ENCODE data around the gene LHPP.

GRCh38 chr10:124598196-124598595, 136.6 kb downstream of the LHPP start:
- TF ChIP-seq CTCF (IDR thresholded peaks at IDR 0.05; ENCODE audit: insufficient read depth, low read length): no peak
- TF ChIP-seq REST (IDR thresholded peaks at IDR 0.05; ENCODE audit: insufficient replicate concordance, low read depth): no peak
- TF ChIP-seq GABPA (IDR thresholded peaks at IDR 0.05; ENCODE audit: low read depth): no peak
